Progenitor cell of endocrine pancreas (in vitro differentiated cells): ENCODE results near the gene TMEM145. TPM values are rescaled to one million over a fixed set of nuclear protein-coding genes. Genes with fewer than 3 reads are reported as not detected.

Source experiments
- DNase-seq: peaks from one replicate; pipeline ENCODE4 v3.0.0; 2021; ENCODE audit warnings: low spot score; ENCODE audit not compliant: unreplicated experiment
- H3K27ac Mint-ChIP-seq: 2 replicates; pipeline ENCODE4 v1.8.0; 2021; ENCODE audit warnings: mild to moderate bottlenecking, moderate library complexity, mixed read lengths
- H3K27me3 Mint-ChIP-seq: 2 replicates; pipeline ENCODE4 v1.8.0; 2021; ENCODE audit warnings: mixed read lengths
- H3K36me3 Mint-ChIP-seq: 2 replicates; pipeline ENCODE4 v1.8.0; 2022; ENCODE audit warnings: mixed read lengths; ENCODE audit not compliant: insufficient read depth
- H3K4me1 Mint-ChIP-seq: 2 replicates; pipeline ENCODE4 v1.8.0; 2021; ENCODE audit warnings: low read depth, mixed read lengths
- H3K4me3 Mint-ChIP-seq: 2 replicates; pipeline ENCODE4 v1.8.0; 2021; ENCODE audit warnings: low read depth, mild to moderate bottlenecking, moderate library complexity, mixed read lengths
- H3K9me3 Mint-ChIP-seq: 2 replicates; pipeline ENCODE4 v1.8.0; 2021; ENCODE audit warnings: low read depth, mixed read lengths
- total RNA-seq: library from RNA; stranded (reverse); gene quantifications from 2 replicates; pipeline ENCODE4 v1.2.1, GENCODE V29; 2021
- TF ChIP-seq, protein P1 (sequence below): fragments of 200-600 bp; sonication (generic); IDR thresholded peaks from one replicate; pipeline ENCODE4 v1.5.0; 2021; ENCODE audit warnings: antibody characterized with exemption, mild to moderate bottlenecking; ENCODE audit not compliant: unreplicated experiment

TMEM145 gene
- total RNA-seq, 1 donor from 2014 or later = 1.9 TPM

DNA sequence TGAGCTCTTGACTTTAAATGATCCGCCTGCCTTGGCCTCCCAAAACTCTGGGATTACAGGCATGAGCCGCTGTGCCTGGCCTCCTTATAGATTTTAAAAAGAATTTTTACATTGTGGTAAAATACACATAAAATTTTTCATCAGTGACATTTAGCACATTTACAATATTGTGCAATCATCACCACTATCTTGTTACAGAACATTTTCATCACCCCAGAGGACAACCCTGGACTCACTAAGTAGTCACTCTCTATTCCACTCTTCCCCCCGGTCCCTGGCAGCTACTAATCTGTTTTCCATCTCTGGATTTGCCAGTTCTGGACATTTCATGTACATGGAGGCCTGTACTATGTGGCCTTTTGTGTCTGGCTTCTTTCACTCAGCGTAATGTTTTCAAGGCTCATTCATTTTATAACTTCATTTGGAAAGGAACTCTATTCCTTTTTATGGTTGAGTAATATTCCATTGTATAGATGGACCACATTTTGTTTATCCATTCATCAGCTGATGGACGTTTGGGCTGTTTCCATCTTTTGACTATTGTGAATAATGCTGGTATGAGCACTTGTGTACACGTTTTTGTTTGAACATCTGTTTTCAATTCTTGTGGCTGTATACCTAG, 32.2 kb downstream of the TMEM145 start:
- Mint-ChIP-seq H3K4me1 (no peaks in the 10 kb centered on the region), H3K36me3 (peaks cover 16% of the 10 kb centered on the region), H3K27me3 (no peaks in the 10 kb centered on the region), H3K9me3 (no peaks in the 10 kb centered on the region), H3K4me3 (no peak overlapping the region), H3K27ac (no peak overlapping the region)
- TF ChIP-seq, protein P1, sequence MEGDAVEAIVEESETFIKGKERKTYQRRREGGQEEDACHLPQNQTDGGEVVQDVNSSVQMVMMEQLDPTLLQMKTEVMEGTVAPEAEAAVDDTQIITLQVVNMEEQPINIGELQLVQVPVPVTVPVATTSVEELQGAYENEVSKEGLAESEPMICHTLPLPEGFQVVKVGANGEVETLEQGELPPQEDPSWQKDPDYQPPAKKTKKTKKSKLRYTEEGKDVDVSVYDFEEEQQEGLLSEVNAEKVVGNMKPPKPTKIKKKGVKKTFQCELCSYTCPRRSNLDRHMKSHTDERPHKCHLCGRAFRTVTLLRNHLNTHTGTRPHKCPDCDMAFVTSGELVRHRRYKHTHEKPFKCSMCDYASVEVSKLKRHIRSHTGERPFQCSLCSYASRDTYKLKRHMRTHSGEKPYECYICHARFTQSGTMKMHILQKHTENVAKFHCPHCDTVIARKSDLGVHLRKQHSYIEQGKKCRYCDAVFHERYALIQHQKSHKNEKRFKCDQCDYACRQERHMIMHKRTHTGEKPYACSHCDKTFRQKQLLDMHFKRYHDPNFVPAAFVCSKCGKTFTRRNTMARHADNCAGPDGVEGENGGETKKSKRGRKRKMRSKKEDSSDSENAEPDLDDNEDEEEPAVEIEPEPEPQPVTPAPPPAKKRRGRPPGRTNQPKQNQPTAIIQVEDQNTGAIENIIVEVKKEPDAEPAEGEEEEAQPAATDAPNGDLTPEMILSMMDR = no peak
- DNase-seq = no peak

DNA sequence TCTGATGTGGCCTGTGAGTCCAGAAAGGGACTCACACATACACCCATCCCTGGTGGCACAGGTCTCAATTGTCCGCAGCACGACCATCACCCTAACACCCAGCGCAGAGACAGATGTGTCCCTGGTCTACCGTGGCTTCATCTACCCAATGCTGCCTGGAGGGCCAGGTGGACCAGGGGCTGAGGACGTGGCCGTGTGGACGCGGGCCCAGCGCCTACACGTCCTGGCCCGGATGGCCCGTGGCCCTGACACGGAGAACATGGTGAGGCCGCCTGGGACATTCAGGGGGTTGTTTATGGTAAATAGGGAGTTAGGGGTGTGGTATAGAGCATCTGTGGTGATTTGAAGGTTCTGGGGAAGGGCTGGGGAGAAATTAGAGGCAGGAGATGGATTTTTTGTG, 35.1 kb downstream of the TMEM145 start:
- no peaks in the 10 kb centered on the region for H3K4me1 Mint-ChIP-seq
- H3K27me3 Mint-ChIP-seq = no peaks in the 10 kb centered on the region
- TF ChIP-seq, protein P1 = no peak
- H3K9me3 Mint-ChIP-seq = no peaks in the 10 kb centered on the region
- DNase-seq = no peak
- peaks cover 16% of the 10 kb centered on the region for H3K36me3 Mint-ChIP-seq
- H3K4me3 Mint-ChIP-seq = no peak overlapping the region
- no peak overlapping the region for H3K27ac Mint-ChIP-seq

DNA sequence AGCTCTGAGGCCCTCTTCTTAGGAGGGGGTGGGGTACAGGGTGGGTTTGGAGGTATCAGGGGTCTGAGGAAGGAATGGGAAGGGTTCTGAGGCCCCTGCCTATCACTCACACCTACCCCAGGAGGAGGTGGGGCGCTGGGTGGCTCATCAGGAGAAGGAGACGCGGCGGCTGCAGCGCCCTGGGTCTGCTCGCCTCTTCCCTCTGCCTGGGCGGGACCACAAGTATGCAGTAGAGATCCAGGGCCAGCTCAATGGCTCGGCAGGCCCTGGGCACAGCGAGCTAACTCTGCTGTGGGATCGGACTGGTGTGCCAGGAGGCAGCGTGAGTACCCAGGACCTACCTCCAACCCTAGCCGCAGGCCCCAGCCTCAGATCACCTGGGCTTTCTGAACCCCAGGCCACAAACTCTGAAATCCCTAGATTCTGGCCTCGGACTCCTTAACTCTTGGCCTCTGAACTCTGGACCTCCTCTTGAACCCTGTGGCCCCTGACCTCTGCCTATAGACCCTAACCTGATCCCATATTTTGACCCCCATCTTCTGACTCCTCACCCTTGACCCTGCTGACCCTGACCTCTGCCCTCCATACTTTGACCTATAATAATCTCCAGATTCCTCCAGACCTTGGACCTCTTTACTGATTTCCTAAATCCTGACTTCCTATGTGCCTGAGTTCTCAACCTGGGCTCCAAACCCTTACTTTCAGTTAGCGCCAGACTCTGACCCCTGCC, 36.4 kb downstream of the TMEM145 start:
- H3K4me3 Mint-ChIP-seq = no peak overlapping the region
- H3K36me3 Mint-ChIP-seq = peaks cover 20% of the 10 kb centered on the region
- H3K27me3 Mint-ChIP-seq = no peaks in the 10 kb centered on the region
- no peaks in the 10 kb centered on the region for H3K4me1 Mint-ChIP-seq
- TF ChIP-seq, protein P1 = no peak
- no peaks in the 10 kb centered on the region for H3K9me3 Mint-ChIP-seq
- no peak for DNase-seq
- no peak overlapping the region for H3K27ac Mint-ChIP-seq

DNA sequence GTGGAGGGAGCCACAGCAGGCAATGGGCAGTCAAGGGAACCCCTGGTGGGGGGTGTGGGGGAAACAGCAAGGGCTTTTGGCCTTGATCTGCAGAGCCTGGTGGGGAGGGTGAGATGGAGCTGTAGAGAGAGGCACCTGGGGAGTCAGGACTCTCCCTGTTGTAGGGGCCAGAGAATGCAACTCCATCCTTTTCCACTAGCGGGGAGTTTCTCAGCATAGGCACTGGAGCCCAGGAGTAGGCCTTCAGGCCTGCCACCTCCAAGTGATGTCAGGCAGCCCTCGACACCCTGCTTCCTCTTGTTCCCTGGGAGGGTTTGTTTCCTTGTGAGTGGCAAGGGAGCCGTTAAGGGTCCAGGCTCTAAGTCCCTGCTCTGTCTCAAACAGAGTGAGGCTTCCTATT, 37.3 kb downstream of the TMEM145 start:
- Mint-ChIP-seq H3K27me3 (no peaks in the 10 kb centered on the region), H3K4me1 (no peaks in the 10 kb centered on the region), H3K36me3 (peaks cover 16% of the 10 kb centered on the region), H3K4me3 (no peak overlapping the region), H3K9me3 (no peaks in the 10 kb centered on the region), H3K27ac (no peak overlapping the region)
- TF ChIP-seq, protein P1 = no peak
- DNase-seq = no peak

DNA sequence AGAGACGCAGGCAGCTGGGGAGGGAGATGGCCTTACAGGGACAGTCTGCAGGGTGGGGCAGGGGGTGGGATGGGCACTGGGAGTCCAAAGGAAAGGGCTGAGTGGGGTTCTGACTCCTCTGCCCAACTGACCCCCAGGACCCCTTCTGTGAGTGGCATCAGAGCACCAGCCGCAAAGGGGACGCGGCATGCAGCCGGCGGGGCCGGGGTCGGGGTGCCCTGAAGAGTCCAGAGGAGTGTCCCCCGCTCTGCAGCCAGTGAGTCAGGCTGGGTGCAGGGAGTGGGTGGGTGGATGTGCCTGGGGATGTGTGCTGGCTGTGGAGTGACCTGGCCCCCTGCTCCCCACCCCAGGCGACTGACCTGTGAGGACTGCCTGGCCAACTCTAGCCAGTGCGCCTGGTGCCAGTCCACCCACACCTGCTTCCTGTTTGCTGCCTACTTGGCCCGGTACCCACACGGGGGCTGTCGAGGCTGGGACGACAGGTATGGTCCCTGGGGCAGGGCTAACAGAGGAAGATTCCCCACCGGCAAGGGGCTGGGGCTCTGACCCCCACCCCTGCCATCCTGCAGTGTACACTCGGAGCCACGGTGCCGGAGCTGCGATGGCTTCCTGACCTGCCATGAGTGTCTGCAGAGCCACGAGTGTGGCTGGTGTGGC, 38.1 kb downstream of the TMEM145 start:
- Mint-ChIP-seq H3K4me3 (no peak overlapping the region), H3K4me1 (no peaks in the 10 kb centered on the region), H3K27ac (no peak overlapping the region), H3K36me3 (peaks cover 16% of the 10 kb centered on the region), H3K27me3 (no peaks in the 10 kb centered on the region), H3K9me3 (no peaks in the 10 kb centered on the region)
- TF ChIP-seq, protein P1 = no peak
- no peak for DNase-seq
